Right renal cortex interstitium (tissue), 3 donors: ENCODE results near the gene EZH1. TPM values are rescaled to one million over a fixed set of nuclear protein-coding genes. Genes with fewer than 3 reads are reported as not detected.
A peak's percentile ranks its signal among the peaks of the same experiment; 100 is the strongest.
"Not testable (repeated sequence)": the region's sequence is repeated elsewhere in the genome, so short reads cannot be mapped to it uniquely, and the experiment has no call there.

Experiments used
- DNase-seq, 3 donors: peaks; one replicate each; pipeline ENCODE4 v3.0.0-alpha.2; 2013; ENCODE audit warnings: low read depth in 3 of 3, low spot score in 2 of 3
- polyA plus RNA-seq, 3 donors: library from polyadenylated mRNA; unstranded; fragments of 120-200 nt; gene quantifications; one replicate each; pipeline ENCODE4 v1.2.1, GENCODE V29; 2013; ENCODE audit not compliant: insufficient read length in 3 of 3

Gene EZH1
- polyA plus RNA-seq, 3 donors: 37.3 to 44.1 (median 40.8) TPM

- DNase-seq: no peak
Measured at GRCh38 chr17:42673266-42673884, 71.5 kb downstream of the EZH1 start.

DNA sequence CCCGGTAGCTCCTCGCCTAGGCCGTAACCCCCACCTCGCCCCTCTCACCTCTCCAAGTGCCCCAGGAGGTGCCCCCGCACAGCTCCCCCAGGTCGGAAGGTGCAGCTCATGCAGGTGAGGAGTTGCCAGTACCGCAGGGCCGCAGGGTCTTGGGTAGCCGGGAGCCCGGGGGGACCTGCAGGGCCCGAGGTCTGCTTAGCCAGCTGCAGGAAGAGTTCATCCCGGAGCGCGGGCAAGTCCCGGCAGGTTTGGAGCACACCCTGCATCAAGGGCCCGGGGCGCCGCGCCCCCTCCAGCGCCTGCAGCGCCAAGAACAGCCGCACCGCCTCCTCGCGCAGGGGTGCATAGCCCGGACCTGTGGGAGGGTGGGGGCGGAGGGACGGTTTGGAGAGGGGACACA is 72.8 kb downstream of the EZH1 start:
- DNase-seq: no peak

GRCh38 chr17:42670789-42671657 is 73.8 kb downstream of the EZH1 start:
- DNase-seq: no peak

DNA sequence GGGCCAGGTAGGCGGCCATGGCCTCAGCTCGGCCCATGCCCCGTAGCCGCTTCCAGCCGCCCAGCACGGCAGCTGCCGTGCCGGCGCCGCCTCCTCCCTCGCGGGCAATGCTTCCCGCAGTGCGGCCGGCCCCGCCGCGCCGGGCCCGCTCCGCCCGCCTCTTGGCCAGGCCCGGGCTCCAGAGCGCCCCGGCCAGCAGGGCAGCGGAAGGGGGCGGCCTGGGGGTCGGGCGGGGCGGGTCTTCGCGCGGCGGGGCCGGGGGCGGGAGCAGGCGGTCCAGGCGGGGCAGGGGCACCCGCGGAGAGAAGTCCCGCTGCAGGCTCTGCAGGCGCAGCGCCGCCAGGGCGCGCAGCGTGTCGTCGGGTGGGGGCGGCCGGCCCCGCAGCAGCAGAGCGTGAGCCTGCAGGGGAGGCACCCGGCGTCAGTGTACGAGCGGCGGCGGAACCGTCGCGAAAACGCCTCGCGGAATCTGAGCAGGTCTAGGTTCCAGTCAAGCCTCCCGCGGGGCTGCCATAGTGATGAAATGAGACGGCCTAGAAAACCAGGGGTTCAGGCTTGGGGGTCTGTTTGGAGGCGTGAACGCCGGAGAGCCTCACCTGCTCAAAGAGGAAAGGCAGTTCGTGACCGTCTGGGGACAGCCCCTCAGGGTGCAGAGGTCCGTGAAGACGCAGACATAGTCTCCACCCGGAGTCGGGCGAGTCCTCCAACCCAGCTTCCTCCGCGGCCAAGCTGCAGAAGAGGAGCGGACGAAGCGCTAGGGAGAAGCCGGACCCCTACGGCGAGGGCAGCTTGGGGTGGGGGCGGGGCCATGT is 74.7 kb downstream of the EZH1 start:
- no peak for DNase-seq

GRCh38 chr17:42669705-42669976 is 75.2 kb downstream of the EZH1 start:
- DNase-seq: no peak

- DNase-seq: no peak
Measured at GRCh38 chr17:42667088-42667951, 77.5 kb downstream of the EZH1 start.

DNA sequence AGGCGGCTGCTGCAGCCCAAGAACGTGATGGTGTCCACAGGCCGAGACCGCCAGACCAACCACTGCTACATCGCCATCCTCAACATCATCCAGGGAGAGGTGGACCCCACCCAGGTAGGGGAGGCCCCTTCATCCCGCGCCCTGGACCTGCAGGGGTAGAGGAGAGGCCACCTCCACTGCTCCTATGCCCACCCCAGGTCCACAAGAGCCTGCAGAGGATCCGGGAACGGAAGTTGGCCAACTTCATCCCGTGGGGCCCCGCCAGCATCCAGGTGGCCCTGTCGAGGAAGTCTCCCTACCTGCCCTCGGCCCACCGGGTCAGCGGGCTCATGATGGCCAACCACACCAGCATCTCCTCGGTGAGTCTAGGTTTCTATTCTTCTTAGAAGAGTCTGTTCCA is 78.7 kb downstream of the EZH1 start:
- not testable (repeated sequence) for DNase-seq

- DNase-seq: no peak
Measured at GRCh38 chr17:42665581-42666001, 79.2 kb downstream of the EZH1 start.

GRCh38 chr17:42660692-42661345 is 84.0 kb downstream of the EZH1 start:
- DNase-seq: no peak

DNA sequence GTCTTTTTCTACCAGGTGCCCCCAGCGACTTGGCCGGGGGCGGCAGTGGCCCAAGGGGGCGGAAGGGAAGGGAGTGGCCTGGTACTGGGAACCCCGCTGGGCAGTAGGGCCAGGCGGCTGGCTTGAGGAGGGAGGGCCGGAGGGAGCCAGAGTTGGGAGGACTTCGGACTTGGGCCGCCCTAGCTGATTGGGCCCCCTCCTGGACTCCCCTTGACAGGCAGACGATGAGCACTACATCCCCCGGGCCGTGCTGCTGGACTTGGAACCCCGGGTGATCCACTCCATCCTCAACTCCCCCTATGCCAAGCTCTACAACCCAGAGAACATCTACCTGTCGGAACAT is 84.9 kb downstream of the EZH1 start:
- DNase-seq: not testable (repeated sequence)

- DNase-seq: no peak
Measured at GRCh38 chr17:42659079-42659931, 85.5 kb downstream of the EZH1 start, which contains the start of gene TUBG2. Gene TUBG2, plus strand, starts transcription at chr17:42659284. Its CDS starts 220 bp downstream, at chr17:42659504.

GRCh38 chr17:42657824-42658588 is 86.8 kb downstream of the EZH1 start:
- DNase-seq: no peak

DNA sequence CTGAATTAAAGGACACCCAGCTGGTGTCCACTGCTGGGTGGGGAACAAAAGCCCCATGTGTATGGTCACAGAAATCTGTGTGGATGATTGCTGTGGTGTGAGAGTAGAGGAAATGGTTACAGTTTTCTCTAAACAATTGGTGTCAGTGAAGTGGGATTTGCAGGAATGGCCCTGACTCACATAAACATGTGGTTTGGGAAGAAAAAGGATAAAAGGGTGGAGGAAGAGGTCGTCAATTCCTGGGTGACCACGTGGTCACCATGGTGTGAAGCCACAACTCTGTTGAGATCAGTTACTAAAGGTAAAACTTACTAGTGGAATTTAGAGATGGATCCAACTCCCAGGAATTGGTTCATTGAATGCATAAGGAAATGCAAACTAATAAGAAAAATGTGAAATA is 89.3 kb downstream of the EZH1 start:
- no peak for DNase-seq

DNA sequence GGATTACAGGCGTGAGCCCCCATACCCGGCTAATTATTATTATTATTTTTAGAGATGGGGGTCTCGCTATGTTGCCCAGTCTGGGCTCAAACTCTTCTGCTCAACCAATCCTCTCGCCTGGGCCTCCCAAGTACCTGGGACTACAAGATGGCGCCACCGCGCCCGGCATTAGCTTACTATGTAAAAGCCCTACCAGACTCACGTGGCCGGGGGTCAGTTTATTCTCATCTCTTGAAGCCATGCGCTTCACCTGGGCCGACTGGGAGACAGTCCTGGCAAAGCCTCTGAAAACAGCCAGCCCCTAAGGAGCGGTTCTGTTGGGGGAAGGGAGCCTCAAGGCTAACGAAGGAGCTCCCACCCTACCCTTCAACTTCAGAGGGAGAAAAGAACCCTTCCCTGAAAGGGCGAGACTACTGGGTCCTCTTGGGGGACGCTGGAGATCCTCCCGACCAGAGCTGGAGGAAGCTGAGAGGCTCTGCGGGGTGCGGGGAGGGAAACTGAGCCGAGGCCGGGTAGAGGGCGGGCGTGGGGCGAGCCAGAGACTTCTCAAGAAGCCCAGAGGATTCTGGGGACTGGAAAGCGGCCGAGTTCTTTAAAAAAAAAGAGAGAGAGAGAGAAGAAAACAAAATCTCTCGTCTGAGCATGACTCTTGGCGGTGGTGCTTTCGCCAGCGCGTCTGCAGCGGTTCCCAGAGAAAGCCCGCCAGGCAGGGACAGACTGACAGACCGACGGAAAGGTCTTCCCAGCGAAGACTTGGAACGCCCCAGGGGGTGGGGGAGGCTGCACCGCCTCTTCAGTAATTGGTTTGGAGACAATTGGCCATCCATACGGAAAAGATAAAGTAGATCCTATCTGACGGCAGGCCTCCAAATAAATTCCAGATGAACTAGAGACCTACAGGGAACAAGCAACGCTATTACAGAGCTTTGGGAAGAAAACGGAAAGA is 91.4 kb downstream of the EZH1 start:
- DNase-seq: peak in 1 of 3 donors; percentile 31

- no peak for DNase-seq
Measured at GRCh38 chr17:42651392-42651791, 93.4 kb downstream of the EZH1 start.
